Fibroblast of peridontal ligament (primary cell): ENCODE measurements around the gene EXOC3L1.

Experiments used
- DNase-seq: peaks from one replicate; pipeline ENCODE4 v3.0.0-alpha.2; 2010; ENCODE audit errors: extremely low read depth

The EXOC3L1 gene

DNA sequence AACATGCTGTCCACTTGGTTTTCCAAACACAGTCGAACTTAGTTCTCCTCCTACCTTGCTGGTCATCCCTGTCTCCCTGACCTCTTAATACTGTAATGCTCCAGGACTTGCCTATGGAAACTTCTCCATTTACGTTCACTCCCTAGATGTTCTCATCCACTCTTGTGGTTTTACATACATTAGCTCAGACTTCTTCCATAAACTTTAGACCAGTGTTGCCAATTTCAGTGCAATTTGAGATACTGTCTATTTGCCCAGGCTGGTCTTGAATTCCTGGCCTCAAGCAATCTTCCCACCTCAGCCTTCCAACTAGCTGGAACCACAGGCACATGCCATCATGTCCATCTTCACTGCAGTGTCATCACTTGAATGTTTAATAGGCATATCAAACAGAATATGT is 7.6 kb downstream of the EXOC3L1 start:
- no peak for DNase-seq

DNA sequence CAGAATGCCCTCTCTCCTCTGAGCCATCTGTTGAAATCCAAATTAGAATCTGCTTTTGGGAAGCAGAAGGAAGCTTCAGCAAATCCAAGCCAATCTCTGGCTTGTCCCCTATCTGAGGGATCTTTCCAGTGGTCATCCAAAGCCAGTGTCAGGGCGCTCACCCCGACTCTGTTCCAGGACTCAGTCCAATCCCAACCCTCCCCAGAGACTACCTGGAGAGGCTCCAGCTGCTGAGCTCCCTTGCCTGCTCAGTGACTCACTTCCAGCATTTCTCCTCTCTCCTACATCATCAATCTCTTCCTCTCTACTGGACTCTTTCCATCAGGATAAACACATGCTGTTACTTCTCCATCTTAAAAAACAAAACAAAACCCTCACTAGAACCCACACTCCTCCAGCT is 8.6 kb downstream of the EXOC3L1 start:
- peak; percentile 93 for DNase-seq

DNA sequence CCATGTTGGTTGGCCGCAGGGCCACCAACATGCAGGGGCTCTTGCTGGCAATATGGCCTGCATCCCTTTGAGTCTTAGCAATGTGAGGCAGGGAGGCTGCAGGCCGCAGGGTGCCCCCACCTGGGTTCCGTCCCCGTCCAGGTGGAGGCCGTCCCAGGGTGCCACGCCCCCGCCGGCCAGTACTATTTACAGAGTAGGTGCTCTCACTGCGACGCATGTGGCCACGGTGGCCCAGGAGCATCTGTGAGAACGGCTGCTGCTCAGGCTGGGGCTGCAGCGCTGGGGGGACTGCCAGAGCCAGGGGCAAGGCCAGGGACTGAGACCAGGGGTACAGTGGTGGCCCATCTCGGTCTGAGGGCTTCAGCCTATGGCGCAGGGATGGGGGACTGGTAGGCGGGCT is 9.8 kb downstream of the EXOC3L1 start:
- no peak for DNase-seq

DNA sequence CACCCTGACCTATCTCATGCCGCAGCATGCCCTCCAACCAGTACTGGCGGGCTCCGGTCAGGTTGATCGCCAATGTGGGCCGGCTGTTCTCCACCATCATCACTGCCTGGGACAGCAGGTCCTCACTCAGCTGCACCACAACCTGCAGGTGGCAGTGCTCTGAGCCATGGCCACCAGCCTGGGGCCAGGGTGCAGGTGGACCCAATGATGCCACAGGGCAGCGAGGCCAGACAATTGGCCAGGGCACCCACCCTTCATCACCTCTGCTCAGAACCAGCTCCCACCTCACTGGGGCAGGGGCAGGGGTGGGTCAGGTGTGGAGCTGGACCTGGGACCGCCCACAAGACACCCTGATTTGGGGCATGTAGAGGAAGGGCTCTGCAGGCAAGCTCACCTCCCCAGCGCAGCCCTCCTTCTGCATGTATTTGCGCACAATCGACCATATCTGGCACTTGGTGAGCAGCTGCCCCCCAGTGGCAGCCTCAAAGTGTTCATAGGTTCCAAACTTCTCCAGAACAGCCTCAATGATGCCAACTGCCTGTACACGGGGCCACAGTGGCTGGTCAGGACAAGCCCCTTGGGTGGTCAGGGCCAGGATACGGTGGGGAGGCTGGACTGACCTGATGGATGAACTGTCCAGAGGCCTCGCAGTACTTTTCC is 10.4 kb downstream of the EXOC3L1 start:
- DNase-seq: no peak

DNA sequence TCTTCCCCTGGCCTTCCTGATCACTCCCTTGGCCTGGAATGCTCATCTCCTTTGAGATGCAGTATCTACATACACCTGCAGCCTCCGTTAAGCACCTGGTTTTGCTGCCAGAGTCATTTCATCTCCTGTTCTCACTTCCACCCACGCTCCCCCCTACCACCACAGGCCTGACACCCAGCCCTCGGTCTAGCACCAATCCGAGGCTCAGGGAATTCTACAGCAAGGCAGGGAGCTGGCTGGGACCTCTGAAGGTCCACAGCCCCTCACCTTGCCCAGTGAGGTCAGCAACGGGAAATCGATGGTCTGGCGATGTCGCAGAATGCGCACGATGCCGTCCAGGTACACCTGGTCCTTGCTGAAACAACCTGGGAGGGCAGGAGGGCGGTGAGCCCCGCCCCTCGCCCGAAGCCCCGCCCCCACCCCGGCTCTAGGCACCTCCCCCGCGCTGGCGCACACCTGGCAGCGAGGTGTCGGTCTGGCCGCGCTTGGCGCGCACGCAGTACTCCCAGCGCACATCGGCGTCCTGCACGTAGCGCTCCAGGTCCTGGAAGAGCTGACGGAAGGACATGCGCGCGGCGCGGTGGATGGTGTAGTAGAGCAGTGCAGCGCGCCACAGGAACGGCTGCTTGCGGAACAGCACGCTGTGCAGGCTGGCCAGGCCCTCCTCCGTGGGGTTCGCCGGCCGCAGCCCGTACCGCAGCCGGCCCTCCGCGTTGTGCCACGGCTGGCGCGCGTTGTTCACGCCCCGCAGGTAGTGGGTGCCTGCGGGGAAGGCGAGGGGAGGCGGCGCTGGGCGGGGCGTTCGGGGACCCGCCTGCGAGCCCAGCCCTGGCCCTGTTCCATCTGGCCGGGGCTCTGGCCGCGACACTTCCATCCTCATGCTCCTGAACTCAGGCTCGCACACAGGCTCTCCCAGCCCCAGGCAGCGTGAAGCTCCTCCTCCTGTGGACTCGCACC is 11.9 kb downstream of the EXOC3L1 start:
- DNase-seq: peak; percentile 34

DNA sequence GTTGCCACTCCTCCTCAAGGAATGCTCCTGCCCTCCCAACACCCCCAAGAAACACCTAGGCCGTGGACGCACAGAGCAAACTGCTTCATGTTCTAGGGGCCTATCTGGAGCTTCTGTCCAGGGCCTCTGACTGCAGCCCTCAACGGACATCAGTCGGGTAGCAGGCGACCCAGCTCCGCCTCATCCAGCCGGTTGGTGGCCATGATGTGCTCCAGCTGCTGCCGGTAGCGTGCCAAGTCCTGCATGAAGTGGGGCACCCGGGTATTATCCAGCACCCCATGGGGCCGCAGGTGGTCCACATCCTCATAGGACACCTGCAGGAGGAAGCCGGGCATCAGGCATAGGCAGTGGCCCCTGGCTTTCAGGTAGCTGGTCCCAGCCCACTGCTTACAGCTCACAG is 13.3 kb downstream of the EXOC3L1 start:
- no peak for DNase-seq

DNA sequence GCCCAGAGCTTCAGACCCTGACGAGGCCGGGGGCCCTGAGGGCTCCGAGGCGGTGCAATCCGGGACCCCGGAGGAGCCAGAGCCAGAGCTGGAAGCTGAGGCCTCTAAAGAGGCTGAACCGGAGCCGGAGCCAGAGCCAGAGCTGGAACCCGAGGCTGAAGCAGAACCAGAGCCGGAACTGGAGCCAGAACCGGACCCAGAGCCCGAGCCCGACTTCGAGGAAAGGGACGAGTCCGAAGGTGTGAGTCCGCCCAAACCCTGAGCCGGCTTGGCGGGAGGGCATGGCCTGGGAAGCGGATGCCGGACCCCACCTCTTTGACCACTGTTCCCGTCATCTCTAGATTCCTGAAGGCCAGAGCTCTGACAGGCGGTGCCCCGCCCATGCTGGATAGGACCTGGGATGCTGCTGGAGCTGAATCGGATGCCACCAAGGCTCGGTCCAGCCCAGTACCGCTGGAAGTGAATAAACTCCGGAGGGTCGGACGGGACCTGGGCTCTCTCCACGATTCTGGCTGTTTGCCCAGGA is 15.2 kb downstream of the EXOC3L1 start:
- no peak for DNase-seq

DNA sequence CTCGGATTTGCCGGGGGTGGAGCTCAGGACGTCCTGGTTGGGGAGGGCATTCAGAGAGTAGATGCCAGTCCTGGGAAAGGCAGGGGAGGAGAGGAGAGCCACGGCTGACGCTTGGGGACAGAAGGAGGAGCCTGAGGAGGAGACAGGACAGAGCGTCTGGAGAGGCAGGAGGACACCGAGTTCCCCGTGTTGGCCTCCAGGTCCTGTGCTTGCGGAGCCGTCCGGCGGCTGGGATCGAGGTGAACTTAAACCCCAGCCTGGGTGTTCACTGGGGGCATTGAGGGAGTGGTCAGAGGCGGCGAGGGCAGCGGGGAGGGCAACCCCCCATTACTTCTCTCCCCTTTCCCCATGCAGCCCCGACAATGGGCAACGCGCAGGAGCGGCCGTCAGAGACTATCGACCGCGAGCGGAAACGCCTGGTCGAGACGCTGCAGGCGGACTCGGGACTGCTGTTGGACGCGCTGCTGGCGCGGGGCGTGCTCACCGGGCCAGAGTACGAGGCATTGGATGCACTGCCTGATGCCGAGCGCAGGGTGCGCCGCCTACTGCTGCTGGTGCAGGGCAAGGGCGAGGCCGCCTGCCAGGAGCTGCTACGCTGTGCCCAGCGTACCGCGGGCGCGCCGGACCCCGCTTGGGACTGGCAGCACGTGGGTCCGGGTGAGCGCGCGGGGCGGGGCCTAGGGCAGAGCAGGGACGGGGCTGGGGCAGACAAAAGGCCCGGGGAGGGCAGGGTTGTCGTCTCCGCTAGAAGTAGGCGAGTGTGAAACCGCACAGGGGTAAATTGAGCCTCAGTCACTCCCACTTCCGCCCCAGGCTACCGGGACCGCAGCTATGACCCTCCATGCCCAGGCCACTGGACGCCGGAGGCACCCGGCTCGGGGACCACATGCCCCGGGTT is 15.9 kb downstream of the EXOC3L1 start:
- peak; percentile 76 for DNase-seq

DNA sequence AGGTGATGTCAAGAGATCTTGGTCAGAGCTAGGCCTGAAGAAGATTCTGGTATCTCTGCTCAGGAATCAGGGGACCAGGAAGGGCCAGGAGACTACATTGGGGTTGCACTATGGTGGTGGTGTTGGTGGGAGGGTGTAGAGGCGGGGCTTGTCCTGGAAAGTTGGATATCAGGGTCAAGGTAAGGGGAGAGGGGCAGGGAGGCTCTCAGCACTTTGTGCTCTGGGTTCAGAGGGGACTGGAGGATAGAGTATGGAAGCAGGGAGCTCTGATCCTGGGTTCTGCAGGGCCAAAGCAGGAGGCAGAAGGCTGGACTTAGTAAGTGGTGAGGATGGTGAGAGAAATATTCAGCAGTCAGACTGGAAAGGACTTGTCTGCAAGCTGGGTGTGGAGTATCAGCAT is 16.6 kb downstream of the EXOC3L1 start:
- no peak for DNase-seq

DNA sequence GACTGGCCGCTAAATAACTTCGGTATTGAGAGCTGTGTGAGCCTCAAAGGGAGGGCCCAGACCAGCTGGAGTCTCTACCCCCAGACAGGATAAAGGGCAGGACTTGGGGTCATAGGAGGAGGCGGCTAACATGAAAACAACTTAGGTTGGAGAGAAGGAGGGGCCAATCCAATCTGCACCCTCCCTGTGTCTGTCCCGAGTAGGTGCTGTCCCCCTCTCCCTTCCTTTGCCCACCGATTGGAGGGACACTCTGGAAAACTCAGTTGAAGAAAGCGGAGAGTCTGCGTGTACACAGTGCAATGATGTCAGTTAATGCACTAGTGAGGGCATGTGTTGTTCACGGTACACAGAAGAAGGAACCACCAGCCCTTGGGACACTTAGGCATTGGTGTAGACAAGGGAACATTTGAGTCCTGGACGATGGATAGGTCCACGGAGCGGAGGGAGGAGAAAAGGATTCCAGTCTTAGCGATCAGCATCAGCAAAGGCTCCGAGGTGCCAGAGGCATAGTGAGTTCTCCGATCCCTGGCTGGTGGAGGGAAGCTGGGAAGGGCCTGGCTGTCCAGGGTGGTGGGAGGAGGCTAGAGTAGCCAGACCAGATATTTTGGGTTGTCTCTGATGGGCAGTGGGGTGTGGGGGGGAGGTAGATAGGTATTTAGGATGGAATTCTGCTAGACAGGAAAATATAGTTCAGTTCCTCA is 18.8 kb downstream of the EXOC3L1 start:
- peak; percentile 40 for DNase-seq

DNA sequence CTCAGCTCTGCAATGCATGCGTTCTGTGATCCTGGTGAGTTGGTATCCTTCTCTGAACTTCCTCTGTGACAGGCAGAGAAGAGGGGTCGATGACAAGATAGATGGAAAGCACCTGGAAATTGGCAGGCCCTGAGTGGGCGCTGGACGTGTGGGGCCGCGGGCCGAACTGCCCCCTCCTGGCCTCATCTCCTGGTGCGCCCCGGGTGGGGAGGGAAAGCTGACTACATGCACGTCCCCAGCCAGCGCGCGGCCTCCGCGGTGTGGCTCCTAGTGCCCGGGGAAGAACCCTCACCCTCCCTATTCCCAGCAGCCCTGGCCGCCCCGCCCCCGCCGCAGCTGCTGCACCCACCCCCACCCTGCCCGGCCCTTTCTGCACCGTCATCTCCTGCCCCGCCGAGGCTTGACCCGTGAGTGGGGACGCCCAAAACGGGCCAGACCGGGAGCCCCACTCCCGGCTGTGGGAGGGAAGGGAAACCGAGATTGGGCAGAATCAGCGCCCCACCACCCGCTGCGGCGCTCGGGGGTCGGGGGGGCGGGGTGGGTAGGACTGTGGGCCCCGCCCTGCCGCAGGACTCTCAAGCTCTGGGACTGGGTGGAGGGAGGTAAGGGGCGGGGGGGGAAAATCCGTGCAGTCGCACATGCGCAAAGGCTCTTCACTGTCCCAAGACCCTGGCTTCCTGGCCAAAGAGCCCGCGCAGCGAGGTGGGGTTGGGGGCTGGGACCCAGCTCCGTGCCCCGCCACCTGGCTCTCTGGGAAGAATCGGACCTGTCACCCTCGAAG is 19.6 kb downstream of the EXOC3L1 start, which contains the start of gene NOL3:
Gene NOL3 (plus strand): TSS at position 371 of the 781 bp plus-strand sequence.
- peak; percentile 77 for DNase-seq

DNA sequence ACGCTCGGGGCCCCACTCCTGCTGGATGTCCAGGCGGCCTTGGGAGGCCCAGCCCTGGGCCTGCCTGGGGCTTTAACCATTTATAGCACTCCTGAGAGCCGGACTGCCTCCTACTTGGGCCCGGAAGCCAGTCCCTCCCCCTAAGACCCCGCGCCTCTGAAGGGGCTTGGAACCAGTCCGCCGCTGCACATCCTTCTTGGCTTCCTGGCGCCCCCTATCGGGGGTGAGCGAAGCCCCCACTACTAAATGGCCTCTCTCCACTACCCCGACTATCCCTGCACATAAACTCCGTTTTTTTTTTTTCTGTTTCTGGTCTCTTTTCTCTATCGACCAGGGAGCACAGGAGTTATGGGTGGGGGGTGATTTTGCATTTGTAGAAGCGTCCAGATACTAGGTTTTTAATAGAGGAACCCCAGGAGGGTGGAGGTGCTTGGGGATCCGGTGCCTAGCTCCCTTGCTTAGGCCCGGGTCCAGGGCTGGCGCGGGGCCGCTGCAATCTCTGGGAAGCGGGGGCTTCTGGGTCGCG is 20.2 kb downstream of the EXOC3L1 start:
- no peak for DNase-seq

DNA sequence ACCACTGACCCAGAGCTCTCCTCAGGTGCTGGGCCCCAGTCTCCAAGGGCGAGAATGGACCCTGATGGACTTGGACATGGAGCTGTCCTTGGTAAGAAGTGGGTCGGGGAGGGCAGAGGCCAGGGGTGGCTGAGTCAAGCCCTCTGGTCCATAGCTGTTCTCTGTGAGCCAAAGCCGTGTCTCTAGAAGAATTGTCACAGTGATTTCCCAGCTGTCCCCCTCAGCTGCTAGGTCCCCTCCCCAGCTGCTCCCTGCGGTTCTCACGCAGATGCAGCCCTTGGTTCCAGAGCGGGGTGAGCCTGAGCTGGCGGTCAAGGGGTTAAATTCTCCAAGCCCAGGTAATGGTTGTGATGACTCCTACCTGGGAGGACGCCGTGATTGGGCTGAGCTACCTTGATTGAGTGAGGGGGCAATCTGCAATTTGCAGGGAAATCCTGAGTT is 20.9 kb downstream of the EXOC3L1 start:
- DNase-seq: no peak

DNA sequence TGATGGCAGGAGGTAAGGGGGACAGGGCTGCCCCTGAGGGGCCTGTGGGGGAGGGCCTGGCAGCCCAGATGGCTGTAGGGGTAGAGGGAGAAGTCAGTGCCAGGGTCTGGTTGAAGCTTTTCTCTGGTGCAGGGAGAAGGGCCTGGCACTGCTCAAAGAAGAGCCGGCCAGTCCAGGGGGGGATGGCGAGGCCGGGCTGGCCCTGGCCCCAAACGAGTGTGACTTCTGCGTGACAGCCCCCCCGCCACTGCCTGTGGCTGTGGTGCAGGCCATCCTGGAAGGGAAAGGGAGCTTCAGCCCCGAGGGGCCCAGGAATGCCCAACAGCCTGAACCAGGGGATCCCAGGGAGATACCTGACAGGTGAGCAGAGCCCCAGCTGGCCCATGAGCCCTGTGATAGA is 22.3 kb downstream of the EXOC3L1 start:
- no peak for DNase-seq

DNA sequence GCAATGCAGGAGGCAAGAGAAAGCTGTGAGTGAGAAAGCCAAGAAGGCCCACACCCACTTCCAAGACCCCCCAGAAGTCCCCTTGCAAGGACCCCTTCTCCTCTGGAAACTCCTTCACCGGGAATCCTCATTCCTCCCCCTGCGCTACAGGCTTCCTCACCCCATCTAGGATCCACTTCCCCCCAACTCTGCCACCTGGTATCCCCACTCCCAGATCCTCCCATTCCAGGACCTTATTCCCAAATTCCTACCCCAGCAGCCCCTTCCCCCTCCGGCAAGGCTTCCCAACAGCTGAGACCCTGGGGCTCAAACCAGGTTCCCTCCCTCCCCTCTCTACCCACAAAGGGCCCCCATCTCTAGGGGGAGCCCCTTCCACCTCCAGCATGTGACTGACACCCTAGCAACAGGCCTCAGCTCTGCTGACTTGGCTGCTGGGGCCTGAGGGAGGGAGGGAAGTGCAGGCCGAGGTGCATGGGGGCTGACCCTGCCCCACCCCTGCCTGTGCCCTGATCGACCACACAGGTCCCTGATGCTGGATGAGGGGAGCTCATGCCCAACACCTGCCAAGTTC is 23.3 kb downstream of the EXOC3L1 start:
- DNase-seq: no peak

DNA sequence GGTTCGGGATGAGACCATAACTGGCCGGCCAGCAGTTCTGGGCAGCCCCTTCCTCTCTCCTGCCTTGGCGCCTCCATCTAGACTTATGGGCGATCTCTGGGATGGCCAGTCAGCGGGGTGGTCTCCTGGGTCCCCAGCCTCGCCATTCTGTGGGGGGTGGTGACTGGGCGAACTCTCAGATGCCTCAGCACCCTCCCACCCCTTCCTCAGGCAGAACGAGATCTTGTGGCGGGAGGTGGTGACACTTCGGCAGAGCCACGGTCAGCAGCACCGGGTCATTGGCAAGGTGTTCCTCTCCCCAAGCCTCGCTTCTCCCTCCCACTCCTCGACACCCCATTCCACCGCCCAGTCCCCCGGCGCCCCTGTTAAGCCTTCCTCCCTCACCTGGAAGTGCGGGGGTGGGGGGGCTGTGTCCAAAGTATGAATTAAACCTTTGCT is 23.8 kb downstream of the EXOC3L1 start:
- DNase-seq: no peak

DNA sequence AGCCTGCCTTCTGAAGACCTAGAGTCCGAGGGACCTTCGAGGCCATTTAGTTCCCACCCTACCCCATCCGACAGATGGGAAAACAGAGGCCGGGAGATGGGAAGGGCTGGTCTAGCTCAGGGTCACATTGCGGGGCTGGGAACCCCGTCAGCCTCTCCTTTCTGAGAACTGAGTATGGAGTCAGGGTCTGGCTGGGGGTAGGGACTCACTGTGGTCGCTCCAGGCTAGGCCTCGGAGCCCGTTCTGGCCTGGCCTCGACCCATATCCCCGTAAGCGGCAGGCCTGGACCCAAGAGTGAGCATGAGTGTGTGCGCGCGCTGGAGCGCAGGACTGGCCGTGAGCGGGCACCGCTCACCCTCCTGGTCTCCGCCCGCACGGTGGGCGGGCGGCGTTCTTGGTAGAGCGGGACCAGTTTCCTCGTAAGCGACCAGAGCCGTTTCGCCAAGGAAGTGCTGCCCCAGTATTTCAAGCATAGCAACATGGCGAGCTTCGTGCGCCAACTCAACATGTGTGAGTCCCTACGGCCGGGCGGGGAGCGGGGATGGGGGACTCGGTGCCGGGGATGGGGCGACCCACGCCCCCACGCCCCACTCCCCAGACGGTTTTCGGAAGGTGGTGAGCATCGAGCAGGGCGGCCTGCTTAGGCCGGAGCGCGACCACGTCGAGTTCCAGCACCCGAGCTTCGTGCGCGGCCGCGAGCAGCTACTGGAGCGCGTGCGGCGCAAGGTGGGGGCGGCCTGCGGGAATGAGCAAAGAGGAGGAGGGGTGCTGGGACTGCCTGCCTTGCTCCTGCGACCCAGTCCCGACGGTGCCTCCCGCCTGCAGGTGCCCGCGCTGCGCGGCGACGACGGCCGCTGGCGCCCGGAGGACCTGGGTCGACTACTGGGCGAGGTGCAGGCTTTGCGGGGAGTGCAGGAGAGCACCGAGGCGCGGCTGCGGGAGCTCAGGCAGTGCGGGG is 24.5 kb downstream of the EXOC3L1 start:
- no peak for DNase-seq

DNA sequence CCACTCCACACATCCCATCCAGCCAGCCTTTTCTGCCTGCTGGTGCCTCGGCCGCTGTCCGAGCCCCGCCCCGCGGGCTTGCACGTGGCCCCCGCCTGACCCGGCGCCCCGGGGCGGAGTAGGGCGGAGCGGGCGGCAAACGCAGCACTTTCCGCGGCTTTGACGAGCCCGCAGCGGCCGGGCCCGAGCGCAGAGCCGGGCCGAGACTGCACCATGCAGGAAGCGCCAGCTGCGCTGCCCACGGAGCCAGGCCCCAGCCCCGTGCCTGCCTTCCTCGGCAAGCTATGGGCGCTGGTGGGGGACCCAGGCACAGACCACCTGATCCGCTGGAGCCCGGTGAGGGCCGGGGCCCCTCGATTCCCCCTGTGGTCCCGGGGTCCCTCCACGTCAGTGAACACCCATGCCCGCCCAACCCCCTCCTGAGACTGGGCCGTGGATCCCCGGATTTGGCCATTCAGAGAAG is 25.3 kb downstream of the EXOC3L1 start, which contains the start of gene HSF4:
Gene HSF4 (plus strand): TSS at position 147 of the 463 bp plus-strand sequence. CDS start 67 bp downstream, at position 214.
- peak; percentile 35 for DNase-seq
